ENCODE data around the gene NR1I3.
A peak's percentile ranks its signal among the peaks of the same experiment; 100 is the strongest.

Gene NR1I3

GRCh38 chr1:161216945-161217712 is 20.9 kb downstream of the NR1I3 start:
- Histone ChIP-seq H3K9me3 (replicated peaks in 1 of 2; ENCODE audit: control insufficient read depth in 2 of 2, insufficient read depth in 1 of 2, low read depth in 1 of 2, low read length in 2 of 2) (no peaks in the 10 kb centered on the region), H3K18ac (ENCODE audit: low read length) (no peak overlapping the region), H4K8ac (ENCODE audit: low read depth, low read length) (no peak overlapping the region), H3K4me1 (ENCODE audit: control insufficient read depth in 2 of 2, insufficient read depth in 1 of 2, low read depth in 1 of 2, low read length in 2 of 2) (peaks cover 4 to 6% of the 10 kb centered on the region in 2 donors), H3K27ac (replicated peaks; ENCODE audit: low read length) (no peak overlapping the region), H3K4me3 (ENCODE audit: low read length in 2 of 2) (no peak overlapping the region), H2BK12ac (ENCODE audit: low read length) (no peak overlapping the region), H4K91ac (ENCODE audit: low read depth, low read length, poor library complexity) (no peak overlapping the region), H3K4me2 (ENCODE audit: insufficient read depth, low read length, poor library complexity, severe bottlenecking) (no peak overlapping the region), H3K9ac (ENCODE audit: low read depth, low read length, poor library complexity) (no peak overlapping the region), H3K79me1 (ENCODE audit: low read depth, low read length) (no peaks in the 10 kb centered on the region), H2BK5ac (ENCODE audit: low read length) (no peak overlapping the region), H2AFZ (ENCODE audit: low read length) (peak overlapping the region; percentile 61), H3K27me3 (ENCODE audit: control insufficient read depth in 3 of 3, insufficient read depth in 3 of 3, low read depth in 1 of 3, low read length in 3 of 3) (peaks cover 0 to 1% (median under 1%) of the 10 kb centered on the region in 3 experiments), H2AK5ac (ENCODE audit: low read depth, low read length) (no peak overlapping the region), H3K23ac (ENCODE audit: low read depth, low read length, poor library complexity) (no peak overlapping the region), H3K36me3 (replicated peaks in 1 of 2; ENCODE audit: control insufficient read depth in 2 of 2, insufficient read depth in 2 of 2, low read length in 2 of 2) (peaks cover 15 to 31% of the 10 kb centered on the region in 2 donors), H3K4ac (ENCODE audit: low read length) (no peak overlapping the region), H2BK120ac (ENCODE audit: low read depth, low read length) (no peak overlapping the region), H2BK15ac (ENCODE audit: low read length) (no peak overlapping the region), H3K14ac (ENCODE audit: low read length) (no peak overlapping the region)
- DNase-seq (ENCODE audit: low spot score), result no peak
- no CpG with 5 or more reads among the region's 7 CpGs for WGBS, 2 donors (ENCODE audit: extremely low coverage in 2 of 2, insufficient read length in 2 of 2, insufficient replicate concordance in 1 of 2)

GRCh38 chr1:161215076-161215475 is 22.9 kb downstream of the NR1I3 start, which contains the start of gene FCER1G:
Gene FCER1G, plus strand, starts transcription at chr1:161215295. Its CDS starts 27 bp downstream, at chr1:161215322.
- no peak within 1 kb of the TSS for H2AFZ ChIP-seq (ENCODE audit: low read length)
- no peaks in the 10 kb centered on the region for H3K9me3 ChIP-seq (replicated peaks in 1 of 2; ENCODE audit: control insufficient read depth in 2 of 2, insufficient read depth in 1 of 2, low read depth in 1 of 2, low read length in 2 of 2)
- peaks cover 31 to 52% of the 10 kb centered on the region in 2 donors for H3K36me3 ChIP-seq (replicated peaks in 1 of 2; ENCODE audit: control insufficient read depth in 2 of 2, insufficient read depth in 2 of 2, low read length in 2 of 2)
- H3K4me2 ChIP-seq (ENCODE audit: insufficient read depth, low read length, poor library complexity, severe bottlenecking), result no peak within 1 kb of the TSS
- H4K8ac ChIP-seq (ENCODE audit: low read depth, low read length), result no peak within 1 kb of the TSS
- H2AK5ac ChIP-seq (ENCODE audit: low read depth, low read length), result no peak within 1 kb of the TSS
- H4K91ac ChIP-seq (ENCODE audit: low read depth, low read length, poor library complexity), result no peak within 1 kb of the TSS
- peaks cover 0 to 2% (median 0%) of the 10 kb centered on the region in 3 experiments for H3K27me3 ChIP-seq (ENCODE audit: control insufficient read depth in 3 of 3, insufficient read depth in 3 of 3, low read depth in 1 of 3, low read length in 3 of 3)
- no CpG with 5 or more reads among the region's 10 CpGs for WGBS, 2 donors (ENCODE audit: extremely low coverage in 2 of 2, insufficient read length in 2 of 2, insufficient replicate concordance in 1 of 2)
- no peak within 1 kb of the TSS for H3K27ac ChIP-seq (replicated peaks; ENCODE audit: low read length)
- peak within 1 kb of the TSS in 1 of 2 donors; percentile 44 for H3K4me3 ChIP-seq (ENCODE audit: low read length in 2 of 2)
- H3K18ac ChIP-seq (ENCODE audit: low read length), result no peak within 1 kb of the TSS
- no peaks in the 10 kb centered on the region for H3K79me1 ChIP-seq (ENCODE audit: low read depth, low read length)
- no peak within 1 kb of the TSS for H2BK12ac ChIP-seq (ENCODE audit: low read length)
- H3K4me1 ChIP-seq (ENCODE audit: control insufficient read depth in 2 of 2, insufficient read depth in 1 of 2, low read depth in 1 of 2, low read length in 2 of 2), result peaks cover 4 to 6% of the 10 kb centered on the region in 2 donors
- no peak within 1 kb of the TSS for H3K23ac ChIP-seq (ENCODE audit: low read depth, low read length, poor library complexity)
- H2BK120ac ChIP-seq (ENCODE audit: low read depth, low read length), result no peak within 1 kb of the TSS
- H2BK5ac ChIP-seq (ENCODE audit: low read length), result no peak within 1 kb of the TSS
- no peak within 1 kb of the TSS for H3K4ac ChIP-seq (ENCODE audit: low read length)
- H3K14ac ChIP-seq (ENCODE audit: low read length), result no peak within 1 kb of the TSS
- H2BK15ac ChIP-seq (ENCODE audit: low read length), result no peak within 1 kb of the TSS
- DNase-seq (ENCODE audit: low spot score), result no peak
- H3K9ac ChIP-seq (ENCODE audit: low read depth, low read length, poor library complexity), result no peak within 1 kb of the TSS

GRCh38 chr1:161214369-161214768 is 23.6 kb downstream of the NR1I3 start:
- H3K4ac ChIP-seq (ENCODE audit: low read length), result no peak overlapping the region
- no peak overlapping the region for H3K14ac ChIP-seq (ENCODE audit: low read length)
- no CpG with 5 or more reads among the region's 9 CpGs for WGBS, 2 donors (ENCODE audit: extremely low coverage in 2 of 2, insufficient read length in 2 of 2, insufficient replicate concordance in 1 of 2)
- no peak overlapping the region for H2BK120ac ChIP-seq (ENCODE audit: low read depth, low read length)
- no peak overlapping the region for H4K8ac ChIP-seq (ENCODE audit: low read depth, low read length)
- DNase-seq (ENCODE audit: low spot score), result no peak
- no peak overlapping the region for H3K9ac ChIP-seq (ENCODE audit: low read depth, low read length, poor library complexity)
- H3K4me2 ChIP-seq (ENCODE audit: insufficient read depth, low read length, poor library complexity, severe bottlenecking), result no peak overlapping the region
- no peak overlapping the region for H3K27ac ChIP-seq (replicated peaks; ENCODE audit: low read length)
- H3K27me3 ChIP-seq (ENCODE audit: control insufficient read depth in 3 of 3, insufficient read depth in 3 of 3, low read depth in 1 of 3, low read length in 3 of 3), result peaks cover 0 to 2% (median 0%) of the 10 kb centered on the region in 3 experiments
- no peak overlapping the region for H2BK15ac ChIP-seq (ENCODE audit: low read length)
- no peak overlapping the region for H4K91ac ChIP-seq (ENCODE audit: low read depth, low read length, poor library complexity)
- H3K18ac ChIP-seq (ENCODE audit: low read length), result no peak overlapping the region
- no peak overlapping the region for H3K23ac ChIP-seq (ENCODE audit: low read depth, low read length, poor library complexity)
- H3K4me3 ChIP-seq (ENCODE audit: low read length in 2 of 2), result no peak overlapping the region
- no peaks in the 10 kb centered on the region for H3K79me1 ChIP-seq (ENCODE audit: low read depth, low read length)
- H2AK5ac ChIP-seq (ENCODE audit: low read depth, low read length), result no peak overlapping the region
- H3K36me3 ChIP-seq (replicated peaks in 1 of 2; ENCODE audit: control insufficient read depth in 2 of 2, insufficient read depth in 2 of 2, low read length in 2 of 2), result peaks cover 32 to 59% of the 10 kb centered on the region in 2 donors
- H2BK12ac ChIP-seq (ENCODE audit: low read length), result no peak overlapping the region
- no peaks in the 10 kb centered on the region for H3K9me3 ChIP-seq (replicated peaks in 1 of 2; ENCODE audit: control insufficient read depth in 2 of 2, insufficient read depth in 1 of 2, low read depth in 1 of 2, low read length in 2 of 2)
- H3K4me1 ChIP-seq (ENCODE audit: control insufficient read depth in 2 of 2, insufficient read depth in 1 of 2, low read depth in 1 of 2, low read length in 2 of 2), result peaks cover 4 to 6% of the 10 kb centered on the region in 2 donors
- H2AFZ ChIP-seq (ENCODE audit: low read length), result no peak overlapping the region
- no peak overlapping the region for H2BK5ac ChIP-seq (ENCODE audit: low read length)

- Histone ChIP-seq H2BK5ac (ENCODE audit: low read length) (no peak overlapping the region), H3K4me3 (ENCODE audit: low read length in 2 of 2) (no peak overlapping the region), H2BK120ac (ENCODE audit: low read depth, low read length) (no peak overlapping the region), H2AK5ac (ENCODE audit: low read depth, low read length) (no peak overlapping the region), H2AFZ (ENCODE audit: low read length) (no peak overlapping the region), H3K27ac (replicated peaks; ENCODE audit: low read length) (no peak overlapping the region), H2BK12ac (ENCODE audit: low read length) (no peak overlapping the region), H3K23ac (ENCODE audit: low read depth, low read length, poor library complexity) (no peak overlapping the region), H3K18ac (ENCODE audit: low read length) (no peak overlapping the region), H3K9me3 (replicated peaks in 1 of 2; ENCODE audit: control insufficient read depth in 2 of 2, insufficient read depth in 1 of 2, low read depth in 1 of 2, low read length in 2 of 2) (no peaks in the 10 kb centered on the region), H3K79me1 (ENCODE audit: low read depth, low read length) (peaks cover 2% of the 10 kb centered on the region), H3K9ac (ENCODE audit: low read depth, low read length, poor library complexity) (no peak overlapping the region), H3K14ac (ENCODE audit: low read length) (no peak overlapping the region), H3K27me3 (ENCODE audit: control insufficient read depth in 3 of 3, insufficient read depth in 3 of 3, low read depth in 1 of 3, low read length in 3 of 3) (peaks cover 0 to 2% (median 0%) of the 10 kb centered on the region in 3 experiments), H3K4ac (ENCODE audit: low read length) (no peak overlapping the region), H3K4me1 (ENCODE audit: control insufficient read depth in 2 of 2, insufficient read depth in 1 of 2, low read depth in 1 of 2, low read length in 2 of 2) (no peaks in the 10 kb centered on the region), H4K8ac (ENCODE audit: low read depth, low read length) (no peak overlapping the region), H4K91ac (ENCODE audit: low read depth, low read length, poor library complexity) (no peak overlapping the region), H2BK15ac (ENCODE audit: low read length) (no peak overlapping the region), H3K36me3 (replicated peaks in 1 of 2; ENCODE audit: control insufficient read depth in 2 of 2, insufficient read depth in 2 of 2, low read length in 2 of 2) (peaks cover 47 to 98% of the 10 kb centered on the region in 2 donors), H3K4me2 (ENCODE audit: insufficient read depth, low read length, poor library complexity, severe bottlenecking) (no peak overlapping the region)
- no peak for DNase-seq (ENCODE audit: low spot score)
- WGBS, 2 donors (ENCODE audit: extremely low coverage in 2 of 2, insufficient read length in 2 of 2, insufficient replicate concordance in 1 of 2), result no CpG with 5 or more reads among the region's 11 CpGs
Observed at GRCh38 chr1:161209790-161210409, 28.1 kb downstream of the NR1I3 start.
